Gastroesophageal sphincter (tissue), 4 donors: ENCODE results near the gene MEF2D. TPM values are rescaled to one million over a fixed set of nuclear protein-coding genes. Genes with fewer than 3 reads are reported as not detected.

Experiments
- ATAC-seq: fragments of 150-250 bp; one replicate; pipeline ENCODE4 v1.9.1; 2016; ENCODE audit warnings: mild to moderate bottlenecking, moderate library complexity
- H3K27ac ChIP-seq, 4 donors: fragments of 200-600 bp; sonication (generic) in 3 of 4; 1 replicate in 3 of 4; 2 replicates in 1 of 4; pipeline ENCODE4 v1.5.1; 2016 to 2019
- H3K27me3 ChIP-seq: fragments of 200-600 bp; sonication (generic); one replicate; pipeline ENCODE4 v1.5.1; 2019
- H3K36me3 ChIP-seq, 2 donors: fragments of 200-600 bp; sonication (generic); one replicate each; pipeline ENCODE4 v1.5.1; 2019; ENCODE audit warnings: control low read depth in 1 of 2
- H3K4me1 ChIP-seq, 3 donors: fragments of 200-600 bp; sonication (generic); 1 replicate in 2 of 3; 2 replicates in 1 of 3; pipeline ENCODE4 v1.5.1; 2016 to 2019; ENCODE audit warnings: control low read depth in 2 of 3
- H3K4me3 ChIP-seq, 2 donors: fragments of 200-600 bp; sonication (generic); one replicate each; pipeline ENCODE4 v1.5.1; 2019; ENCODE audit warnings: mild to moderate bottlenecking in 1 of 2, moderate library complexity in 1 of 2
- H3K9me3 ChIP-seq, 3 donors: fragments of 200-600 bp; sonication (generic); one replicate each; pipeline ENCODE4 v1.5.1; 2017 to 2019; ENCODE audit warnings: control low read depth in 2 of 3
- EP300 ChIP-seq: sonication (generic); formaldehyde crosslinking; IDR thresholded peaks from one replicate; pipeline ENCODE4 v1.6.1; 2017; ENCODE audit warnings: antibody characterized with exemption, mild to moderate bottlenecking
- POLR2A ChIP-seq, 2 donors: fragments of 450-650 bp; IDR thresholded peaks; one replicate each; pipeline ENCODE4 v1.6.1; 2017; ENCODE audit warnings: antibody characterized with exemption in 2 of 2, mild to moderate bottlenecking in 2 of 2, moderate library complexity in 1 of 2
- POLR2AphosphoS5 ChIP-seq: sonication (generic); formaldehyde crosslinking; IDR thresholded peaks from one replicate; pipeline ENCODE4 v1.6.1; 2017; ENCODE audit warnings: antibody characterized with exemption
- WGBS, 2 donors: methylation state at CpG; one replicate each; pipeline ENCODE4 v1.1.5; 2018; ENCODE audit warnings: low coverage in 1 of 2; 5-methylcytosine and 5-hydroxymethylcytosine counted together
- total RNA-seq, 4 donors: library from RNA; depleted of rRNA; stranded (reverse); fragments of >200 nt; gene quantifications; one replicate each; pipeline ENCODE4 v1.1.0, GENCODE V29; 2016
- TF ChIP-seq, protein P1 (sequence below), 4 experiments: fragments of 200-600 bp in 2 of 4; fragments of 450-650 bp in 2 of 4; sonication (generic) in 1 of 4; IDR thresholded peaks; one replicate each; pipeline ENCODE4 v1.5.1; 2017 to 2019; ENCODE audit warnings: antibody characterized with exemption in 4 of 4, mild to moderate bottlenecking in 2 of 4, moderate library complexity in 2 of 4

Gene MEF2D
- total RNA-seq, 4 donors from 2014 or later: 49.0 to 94.3 (median 67.1) TPM

DNA sequence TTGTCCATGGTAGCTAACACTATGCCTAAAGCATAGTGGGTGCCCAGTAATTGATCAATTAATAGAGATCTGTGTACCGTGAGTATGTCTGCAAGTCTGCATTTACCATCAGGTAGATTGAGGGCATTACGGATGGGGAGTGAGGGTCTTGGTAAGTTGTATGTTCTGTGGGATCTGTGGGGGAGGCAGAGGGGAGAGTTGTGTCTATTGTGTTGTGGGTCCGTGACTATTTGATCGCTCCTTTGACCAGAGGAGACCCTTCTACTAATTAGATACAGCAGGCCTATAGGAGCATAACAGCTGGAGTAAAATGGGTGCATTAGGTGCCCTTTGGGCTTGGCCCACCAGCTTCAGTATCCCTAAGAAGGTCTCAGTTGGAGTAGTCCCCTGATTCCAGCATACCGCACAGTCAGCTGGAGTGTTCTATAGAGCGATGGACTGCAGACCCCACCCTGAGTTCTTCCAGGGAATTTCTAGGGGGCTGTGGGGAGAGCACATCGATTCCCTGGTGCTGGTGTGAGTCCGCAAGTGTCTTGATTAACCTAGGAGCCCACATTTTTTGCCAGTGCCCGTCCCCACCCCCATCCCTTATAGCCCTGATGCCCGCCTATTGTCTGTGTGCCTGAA is 75.7 kb downstream of the MEF2D start:
- no peak overlapping the region for H3K4me3 ChIP-seq
- no peak for ATAC-seq
- WGBS, 2 donors: 67 to 71% methylated on average over 3 to 9 of the region's 10 CpGs

DNA sequence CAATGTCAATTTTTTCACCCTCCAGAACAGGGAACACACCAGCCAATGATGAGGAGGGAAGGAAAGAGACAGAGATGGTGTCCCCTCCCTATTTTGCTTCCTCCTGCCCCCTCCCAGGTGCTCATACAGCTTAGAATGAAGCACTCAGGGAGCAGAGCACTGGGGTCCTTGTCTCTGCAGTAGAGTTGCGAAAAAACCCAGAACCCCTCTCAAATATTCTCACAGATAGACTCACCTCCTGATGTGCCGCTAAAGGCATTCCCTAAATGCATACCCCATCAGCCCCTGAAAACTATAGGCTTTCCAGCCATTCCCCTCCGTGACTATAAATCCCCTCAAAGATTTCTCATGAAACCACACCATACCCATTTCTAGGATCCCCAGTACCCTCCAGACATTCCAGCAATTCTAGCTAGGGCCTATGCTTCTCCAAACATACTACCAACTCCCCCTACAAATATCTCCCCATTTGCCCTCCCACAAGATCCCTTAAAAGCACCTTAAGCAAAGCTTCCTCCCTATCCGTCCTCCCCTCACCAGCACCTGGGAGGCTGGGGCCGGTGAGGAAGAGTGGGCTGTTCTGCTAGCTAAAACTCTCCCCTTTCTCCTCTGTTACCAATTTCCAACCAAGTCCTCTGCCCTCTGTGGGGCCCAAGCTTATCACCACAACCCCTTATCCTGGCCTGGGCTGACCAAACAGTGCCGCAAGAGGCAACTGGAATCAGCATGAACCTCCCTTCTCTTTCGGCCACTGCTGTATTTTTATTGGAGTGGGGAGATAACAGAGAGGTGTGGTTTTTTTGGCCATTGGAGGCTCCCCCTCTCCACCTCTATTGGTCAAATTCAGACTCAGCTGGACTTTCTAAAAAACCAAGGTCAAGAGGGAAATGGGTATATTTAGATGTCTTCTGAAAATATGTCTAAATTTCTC is 76.9 kb downstream of the MEF2D start:
- TF ChIP-seq EP300: no peak
- TF ChIP-seq, protein P1, sequence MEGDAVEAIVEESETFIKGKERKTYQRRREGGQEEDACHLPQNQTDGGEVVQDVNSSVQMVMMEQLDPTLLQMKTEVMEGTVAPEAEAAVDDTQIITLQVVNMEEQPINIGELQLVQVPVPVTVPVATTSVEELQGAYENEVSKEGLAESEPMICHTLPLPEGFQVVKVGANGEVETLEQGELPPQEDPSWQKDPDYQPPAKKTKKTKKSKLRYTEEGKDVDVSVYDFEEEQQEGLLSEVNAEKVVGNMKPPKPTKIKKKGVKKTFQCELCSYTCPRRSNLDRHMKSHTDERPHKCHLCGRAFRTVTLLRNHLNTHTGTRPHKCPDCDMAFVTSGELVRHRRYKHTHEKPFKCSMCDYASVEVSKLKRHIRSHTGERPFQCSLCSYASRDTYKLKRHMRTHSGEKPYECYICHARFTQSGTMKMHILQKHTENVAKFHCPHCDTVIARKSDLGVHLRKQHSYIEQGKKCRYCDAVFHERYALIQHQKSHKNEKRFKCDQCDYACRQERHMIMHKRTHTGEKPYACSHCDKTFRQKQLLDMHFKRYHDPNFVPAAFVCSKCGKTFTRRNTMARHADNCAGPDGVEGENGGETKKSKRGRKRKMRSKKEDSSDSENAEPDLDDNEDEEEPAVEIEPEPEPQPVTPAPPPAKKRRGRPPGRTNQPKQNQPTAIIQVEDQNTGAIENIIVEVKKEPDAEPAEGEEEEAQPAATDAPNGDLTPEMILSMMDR (IDR thresholded peaks at IDR 0.05): no peak
- ATAC-seq: no peak
- 47 to 64% methylated on average over 5 of the region's 7 CpGs for WGBS, 2 donors

More for the DNA sequence above, 75.7 kb downstream of the MEF2D start:
- no peak overlapping the region for H3K27ac ChIP-seq
- peaks cover 100% of the 10 kb centered on the region for H3K27me3 ChIP-seq
- peaks cover 0 to 25% (median 20%) of the 10 kb centered on the region in 3 donors for H3K4me1 ChIP-seq
- H3K9me3 ChIP-seq: no peaks in the 10 kb centered on the region
- no peaks in the 10 kb centered on the region for H3K36me3 ChIP-seq
- TF ChIP-seq EP300: no peak
- TF ChIP-seq POLR2A (IDR thresholded peaks at IDR 0.05): no peak
- TF ChIP-seq POLR2AphosphoS5: no peak
- TF ChIP-seq, protein P1 (IDR thresholded peaks at IDR 0.05): no peak

DNA sequence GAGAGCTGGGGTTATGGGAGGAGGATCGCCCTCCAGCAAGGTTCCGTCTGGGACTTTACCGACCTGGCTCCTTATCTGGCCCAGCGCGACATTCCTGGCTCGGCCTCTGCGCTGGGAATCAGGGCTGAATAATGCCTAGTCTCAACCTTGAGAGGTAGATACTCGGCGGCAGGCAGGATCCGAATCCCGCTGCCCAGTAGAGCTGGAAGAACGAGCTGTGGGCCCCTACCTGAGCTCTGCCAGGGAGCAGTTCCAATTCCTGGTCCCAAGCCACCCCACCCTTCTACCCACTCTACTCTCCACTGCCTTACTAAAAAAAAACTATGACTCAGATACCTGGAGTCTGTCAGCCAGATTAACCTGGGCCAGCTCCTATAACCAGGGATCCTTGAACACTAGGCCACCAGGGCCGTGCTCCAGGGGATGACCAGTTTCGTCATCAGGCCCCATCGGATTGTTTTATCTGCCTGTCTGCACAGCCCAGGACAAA is 77.9 kb downstream of the MEF2D start:
- no peak for TF ChIP-seq EP300
- no peak for TF ChIP-seq POLR2AphosphoS5
- no peak for TF ChIP-seq POLR2A (IDR thresholded peaks at IDR 0.05)
- TF ChIP-seq, protein P1 (IDR thresholded peaks at IDR 0.05): no peak
- whole genome bisulfite sequencing, 2 donors: 13% methylated on average over 3 of the region's 15 CpGs; no CpG with 5 or more reads in 1 of the 2 donors
- Histone ChIP-seq H3K27me3 (peaks cover 100% of the 10 kb centered on the region), H3K4me1 (peaks cover 0 to 27% (median 21%) of the 10 kb centered on the region in 3 donors), H3K27ac (no peak overlapping the region), H3K9me3 (no peaks in the 10 kb centered on the region), H3K4me3 (no peak overlapping the region), H3K36me3 (no peaks in the 10 kb centered on the region)
- ATAC-seq: no peak

More for the DNA sequence above, 76.9 kb downstream of the MEF2D start:
- H3K4me1 ChIP-seq: peaks cover 0 to 27% (median 21%) of the 10 kb centered on the region in 3 donors
- H3K9me3 ChIP-seq: no peaks in the 10 kb centered on the region
- no peak overlapping the region for H3K4me3 ChIP-seq
- H3K27ac ChIP-seq: no peak overlapping the region
- peaks cover 100% of the 10 kb centered on the region for H3K27me3 ChIP-seq
- H3K36me3 ChIP-seq: no peaks in the 10 kb centered on the region

DNA sequence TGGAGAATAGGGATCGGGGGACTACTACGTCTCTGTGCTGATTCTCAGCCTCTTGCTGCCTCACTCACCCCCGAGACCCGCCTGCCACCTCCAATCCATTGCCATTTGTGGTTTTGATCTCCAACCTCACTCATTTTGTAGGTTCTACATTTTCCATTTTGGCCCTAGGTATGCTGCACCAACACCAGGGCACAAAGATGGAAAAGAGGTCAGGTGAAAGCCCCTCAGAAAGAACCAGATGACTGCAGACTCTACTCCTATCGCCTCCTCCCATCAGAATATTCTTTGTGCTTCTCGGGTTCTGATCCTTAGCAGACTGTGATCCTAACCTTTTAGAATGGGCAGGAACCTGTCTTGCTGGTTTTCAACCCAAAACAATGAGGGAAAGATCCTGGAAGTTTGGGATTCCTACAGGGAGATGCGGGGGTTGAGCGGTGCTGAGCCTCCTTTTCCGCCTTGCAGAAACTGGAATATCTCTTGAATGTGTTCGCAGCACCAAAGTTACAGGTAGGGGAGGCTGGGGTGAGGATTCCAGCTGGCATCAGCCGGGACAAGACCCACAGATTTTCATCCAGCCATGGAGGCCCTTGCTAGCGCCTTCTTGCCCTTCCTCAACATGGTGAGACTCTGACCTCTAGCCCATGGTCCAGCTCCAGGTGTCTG is 78.5 kb downstream of the MEF2D start:
- Histone ChIP-seq H3K27ac (no peak overlapping the region), H3K4me1 (peaks cover 0 to 27% (median 21%) of the 10 kb centered on the region in 3 donors), H3K4me3 (peak overlapping the region in 1 of 2 donors; percentile 44), H3K9me3 (no peaks in the 10 kb centered on the region), H3K27me3 (peaks cover 100% of the 10 kb centered on the region), H3K36me3 (no peaks in the 10 kb centered on the region)
- TF ChIP-seq, protein P1 (IDR thresholded peaks at IDR 0.05): no peak
- TF ChIP-seq EP300 (no peak), POLR2A (IDR thresholded peaks at IDR 0.05) (no peak), POLR2AphosphoS5 (no peak)
- WGBS, 2 donors: 18 to 23% methylated on average over 4 to 9 of the region's 12 CpGs
- ATAC-seq: no peak
